DND-41 (cell line): ENCODE data around the gene EN1.

Source experiments
- CTCF ChIP-seq: IDR thresholded peaks from 2 replicates; pipeline ENCODE4 v1.5.1; 2012; ENCODE audit warnings: borderline replicate concordance, low read length, moderate library complexity, mild to moderate bottlenecking; ENCODE audit not compliant: poor library complexity, severe bottlenecking; ENCODE audit errors: extremely low read depth
- EZH2 ChIP-seq: IDR thresholded peaks from 3 replicates; pipeline ENCODE4 v1.6.1; 2012; ENCODE audit warnings: borderline replicate concordance, low read depth, mild to moderate bottlenecking, moderate library complexity, low read length, inconsistent platforms; ENCODE audit not compliant: severe bottlenecking

GRCh38 chr2:118850168-118850900, 2.9 kb upstream of the EN1 start:
- TF ChIP-seq CTCF, result no peak
- TF ChIP-seq EZH2, result no peak
